Peyer's patch (tissue), 4 donors: ENCODE measurements around the gene COX18.

ENCODE experiments used
- POLR2A ChIP-seq, 2 donors: fragments of 450-650 bp; IDR thresholded peaks; one replicate each; pipeline ENCODE4 v1.5.1; 2017; ENCODE audit warnings: antibody characterized with exemption in 2 of 2, mild to moderate bottlenecking in 2 of 2, moderate library complexity in 2 of 2
- TF ChIP-seq, protein P1 (sequence below), 6 experiments: fragments of 450-650 bp in 4 of 6; fragments of 200-600 bp in 2 of 6; sonication (generic) in 1 of 6; IDR thresholded peaks; one replicate each; pipeline ENCODE4 v1.5.1; 2017 to 2019; ENCODE audit warnings: antibody characterized with exemption in 6 of 6, mild to moderate bottlenecking in 3 of 6, moderate library complexity in 1 of 6

DNA sequence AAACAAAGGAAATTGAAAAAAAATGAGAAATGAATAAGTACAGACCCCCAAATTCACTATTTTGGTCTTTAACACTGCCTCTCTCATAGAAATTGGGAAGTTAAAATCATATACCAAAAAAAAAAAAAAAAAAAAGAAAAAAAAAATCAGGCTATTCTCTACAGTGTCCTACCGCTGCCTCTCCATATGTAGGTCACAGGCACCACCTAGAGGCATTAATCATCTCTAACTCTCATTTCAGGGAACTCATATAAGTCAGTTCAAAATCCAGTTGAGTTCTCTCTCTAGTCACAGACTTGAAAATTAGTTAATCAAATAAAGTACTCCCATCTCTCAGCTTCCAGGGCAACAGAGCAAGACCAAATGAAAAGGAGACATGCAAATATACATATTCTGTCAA is 47.9 kb downstream of the COX18 start:
- no peak for TF ChIP-seq POLR2A (IDR thresholded peaks at IDR 0.05)
- TF ChIP-seq, protein P1, sequence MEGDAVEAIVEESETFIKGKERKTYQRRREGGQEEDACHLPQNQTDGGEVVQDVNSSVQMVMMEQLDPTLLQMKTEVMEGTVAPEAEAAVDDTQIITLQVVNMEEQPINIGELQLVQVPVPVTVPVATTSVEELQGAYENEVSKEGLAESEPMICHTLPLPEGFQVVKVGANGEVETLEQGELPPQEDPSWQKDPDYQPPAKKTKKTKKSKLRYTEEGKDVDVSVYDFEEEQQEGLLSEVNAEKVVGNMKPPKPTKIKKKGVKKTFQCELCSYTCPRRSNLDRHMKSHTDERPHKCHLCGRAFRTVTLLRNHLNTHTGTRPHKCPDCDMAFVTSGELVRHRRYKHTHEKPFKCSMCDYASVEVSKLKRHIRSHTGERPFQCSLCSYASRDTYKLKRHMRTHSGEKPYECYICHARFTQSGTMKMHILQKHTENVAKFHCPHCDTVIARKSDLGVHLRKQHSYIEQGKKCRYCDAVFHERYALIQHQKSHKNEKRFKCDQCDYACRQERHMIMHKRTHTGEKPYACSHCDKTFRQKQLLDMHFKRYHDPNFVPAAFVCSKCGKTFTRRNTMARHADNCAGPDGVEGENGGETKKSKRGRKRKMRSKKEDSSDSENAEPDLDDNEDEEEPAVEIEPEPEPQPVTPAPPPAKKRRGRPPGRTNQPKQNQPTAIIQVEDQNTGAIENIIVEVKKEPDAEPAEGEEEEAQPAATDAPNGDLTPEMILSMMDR (IDR thresholded peaks at IDR 0.05) = peak in 1 of 6 experiments; percentile 11
